Astrocyte (in vitro differentiated cells and primary cell): Measurements from ENCODE around the gene AUNIP. TPM values are rescaled to one million over a fixed set of nuclear protein-coding genes. Genes with fewer than 3 reads are reported as not detected.

Experiments used
- DNase-seq: peaks from one replicate; pipeline ENCODE4 v3.0.0-alpha.2; 2010; ENCODE audit warnings: low read depth
- FAIRE-seq: peaks from 2 replicates; lab custom pipeline; 2011; peaks lifted over from hg19 to GRCh38; lab: Jason Lieb, UNC
- H2AFZ ChIP-seq: 2 replicates; pipeline ENCODE4 v1.6.0; 2012; ENCODE audit warnings: low read depth, low read length, inconsistent platforms
- H3K27ac ChIP-seq: 2 replicates; pipeline ENCODE4 v1.5.1; 2011; ENCODE audit warnings: low read depth, low read length, inconsistent platforms
- H3K27me3 ChIP-seq: 2 replicates; pipeline ENCODE4 v1.6.0; 2011; ENCODE audit warnings: low read length, inconsistent platforms; ENCODE audit not compliant: insufficient read depth
- H3K36me3 ChIP-seq: 2 replicates; pipeline ENCODE4 v1.5.1; 2011; ENCODE audit warnings: low read length, inconsistent platforms; ENCODE audit not compliant: insufficient read depth
- H3K4me1 ChIP-seq: 2 replicates; pipeline ENCODE4 v1.5.1; 2011; ENCODE audit warnings: low read length, inconsistent platforms; ENCODE audit not compliant: insufficient read depth
- H3K4me2 ChIP-seq: 2 replicates; pipeline ENCODE4 v1.6.0; 2012; ENCODE audit warnings: low read length, inconsistent platforms
- H3K4me3 ChIP-seq: 2 replicates; pipeline ENCODE4 v1.5.1; 2011; ENCODE audit warnings: low read depth, mild to moderate bottlenecking, low read length, inconsistent platforms; ENCODE audit not compliant: insufficient read depth
- H3K79me2 ChIP-seq: 2 replicates; pipeline ENCODE4 v1.6.0; 2012; ENCODE audit warnings: mild to moderate bottlenecking, low read length, inconsistent platforms; ENCODE audit not compliant: insufficient read depth
- H3K9ac ChIP-seq: 2 replicates; pipeline ENCODE4 v1.6.0; 2012; ENCODE audit warnings: mild to moderate bottlenecking, low read length, inconsistent platforms
- H3K9me3 ChIP-seq: 2 replicates; pipeline ENCODE4 v1.5.1; 2012; ENCODE audit warnings: low read depth, mild to moderate bottlenecking, low read length, inconsistent platforms; ENCODE audit not compliant: insufficient read depth
- H4K20me1 ChIP-seq: 2 replicates; pipeline ENCODE4 v1.6.0; 2012; ENCODE audit warnings: low read length, inconsistent platforms; ENCODE audit not compliant: insufficient read depth
- H3K27ac Mint-ChIP-seq: one replicate; pipeline ENCODE4 v1.8.0; 2021; ENCODE audit warnings: mild to moderate bottlenecking, mixed read lengths; ENCODE audit not compliant: unreplicated experiment
- H3K27me3 Mint-ChIP-seq: one replicate; pipeline ENCODE4 v1.8.0; 2021; ENCODE audit warnings: low read depth, mixed read lengths; ENCODE audit not compliant: unreplicated experiment
- H3K36me3 Mint-ChIP-seq: one replicate; pipeline ENCODE4 v1.8.0; 2021; ENCODE audit warnings: low read depth, mixed read lengths; ENCODE audit not compliant: unreplicated experiment
- H3K4me1 Mint-ChIP-seq: one replicate; pipeline ENCODE4 v1.8.0; 2021; ENCODE audit warnings: low read depth, mixed read lengths; ENCODE audit not compliant: unreplicated experiment
- H3K4me3 Mint-ChIP-seq: one replicate; pipeline ENCODE4 v1.8.0; 2021; ENCODE audit warnings: mild to moderate bottlenecking, moderate library complexity, mixed read lengths; ENCODE audit not compliant: unreplicated experiment
- H3K9me3 Mint-ChIP-seq: one replicate; pipeline ENCODE4 v1.8.0; 2021; ENCODE audit warnings: mild to moderate bottlenecking, mixed read lengths; ENCODE audit not compliant: unreplicated experiment
- CTCF ChIP-seq: IDR thresholded peaks from 2 replicates; pipeline ENCODE4 v1.5.1; 2011; ENCODE audit warnings: low read depth, mild to moderate bottlenecking, inconsistent platforms, low read length, moderate library complexity; ENCODE audit not compliant: insufficient read depth
- EZH2 ChIP-seq: IDR thresholded peaks from 2 replicates; pipeline ENCODE4 v1.6.1; 2012; ENCODE audit warnings: mild to moderate bottlenecking, low read length, inconsistent platforms; ENCODE audit not compliant: insufficient read depth
- total RNA-seq: library from RNA; stranded (reverse); gene quantifications from 2 replicates; pipeline ENCODE4 v1.2.1, GENCODE V29; 2021

The AUNIP gene
- total RNA-seq, 1 donor from 2014 or later = 2.1 TPM

GRCh38 chr1:25848531-25848930, 10.7 kb downstream of the AUNIP start:
- H3K4me1 ChIP-seq = peaks cover 7% of the 10 kb centered on the region
- no peak overlapping the region for H3K27ac ChIP-seq
- H3K27me3 ChIP-seq = no peaks in the 10 kb centered on the region
- FAIRE-seq = no peak
- H3K4me3 Mint-ChIP-seq = no peak overlapping the region
- H3K4me3 ChIP-seq = no peak overlapping the region
- H3K9ac ChIP-seq = no peak overlapping the region
- DNase-seq = no peak
- peaks cover 19% of the 10 kb centered on the region for H3K4me1 Mint-ChIP-seq
- H3K36me3 Mint-ChIP-seq = no peaks in the 10 kb centered on the region
- no peaks in the 10 kb centered on the region for H3K36me3 ChIP-seq
- no peak for TF ChIP-seq CTCF
- TF ChIP-seq EZH2 = no peak
- no peaks in the 10 kb centered on the region for H3K9me3 Mint-ChIP-seq
- peak overlapping the region; percentile 39 for H2AFZ ChIP-seq
- peaks cover 11% of the 10 kb centered on the region for H3K79me2 ChIP-seq
- H4K20me1 ChIP-seq = no peaks in the 10 kb centered on the region
- H3K27ac Mint-ChIP-seq = no peak overlapping the region
- peak overlapping the region; percentile 14 for H3K4me2 ChIP-seq
- H3K9me3 ChIP-seq = no peaks in the 10 kb centered on the region
- no peaks in the 10 kb centered on the region for H3K27me3 Mint-ChIP-seq

GRCh38 chr1:25847929-25848328, 11.3 kb downstream of the AUNIP start:
- H3K36me3 ChIP-seq = no peaks in the 10 kb centered on the region
- H3K4me3 ChIP-seq = no peak overlapping the region
- H4K20me1 ChIP-seq = no peaks in the 10 kb centered on the region
- no peaks in the 10 kb centered on the region for H3K9me3 Mint-ChIP-seq
- FAIRE-seq (no peak), DNase-seq (no peak)
- H3K27ac Mint-ChIP-seq = no peak overlapping the region
- no peak overlapping the region for H3K27ac ChIP-seq
- no peak overlapping the region for H2AFZ ChIP-seq
- H3K4me2 ChIP-seq = no peak overlapping the region
- no peak overlapping the region for H3K9ac ChIP-seq
- no peak overlapping the region for H3K4me3 Mint-ChIP-seq
- H3K27me3 Mint-ChIP-seq = no peaks in the 10 kb centered on the region
- TF ChIP-seq CTCF (no peak), EZH2 (no peak)
- peaks cover 7% of the 10 kb centered on the region for H3K4me1 ChIP-seq
- H3K9me3 ChIP-seq = no peaks in the 10 kb centered on the region
- H3K36me3 Mint-ChIP-seq = no peaks in the 10 kb centered on the region
- no peaks in the 10 kb centered on the region for H3K27me3 ChIP-seq
- peaks cover 8% of the 10 kb centered on the region for H3K79me2 ChIP-seq
- H3K4me1 Mint-ChIP-seq = peaks cover 19% of the 10 kb centered on the region

- no peak overlapping the region for H3K4me2 ChIP-seq
- no peaks in the 10 kb centered on the region for H3K9me3 Mint-ChIP-seq
- H3K36me3 Mint-ChIP-seq = no peaks in the 10 kb centered on the region
- no peaks in the 10 kb centered on the region for H3K36me3 ChIP-seq
- no peak overlapping the region for H3K4me3 ChIP-seq
- H3K79me2 ChIP-seq = peaks cover 13% of the 10 kb centered on the region
- FAIRE-seq (no peak), DNase-seq (no peak)
- no peak overlapping the region for H3K9ac ChIP-seq
- H2AFZ ChIP-seq = no peak overlapping the region
- H3K27me3 Mint-ChIP-seq = no peaks in the 10 kb centered on the region
- H3K4me1 ChIP-seq = peaks cover 7% of the 10 kb centered on the region
- TF ChIP-seq EZH2 (no peak), CTCF (no peak)
- H3K27ac Mint-ChIP-seq = no peak overlapping the region
- peaks cover 19% of the 10 kb centered on the region for H3K4me1 Mint-ChIP-seq
- H3K4me3 Mint-ChIP-seq = no peak overlapping the region
- no peaks in the 10 kb centered on the region for H3K9me3 ChIP-seq
- H3K27ac ChIP-seq = no peak overlapping the region
- H3K27me3 ChIP-seq = no peaks in the 10 kb centered on the region
- H4K20me1 ChIP-seq = no peaks in the 10 kb centered on the region
These were observed 13.6 kb downstream of the AUNIP start for GRCh38 chr1:25845664-25846063.
